SU-DHL-6 (cell line): ENCODE results near the gene RAB6B.

ENCODE experiments used
- H2AFZ ChIP-seq: fragments of 200-600 bp; sonication (generic); 2 replicates; pipeline ENCODE4 v1.6.1; 2014; ENCODE audit warnings: low read depth, mild to moderate bottlenecking, moderate library complexity, mixed read lengths, antibody characterized with exemption, low read length; ENCODE audit not compliant: severe bottlenecking
- H3F3A ChIP-seq: fragments of 200-600 bp; shearing (Covaris generic); 2 replicates; pipeline ENCODE4 v1.6.0; 2016; ENCODE audit warnings: antibody characterized with exemption, mild to moderate bottlenecking; ENCODE audit not compliant: insufficient read depth
- H3K27ac ChIP-seq: fragments of 200-600 bp; sonication (generic); 2 replicates; pipeline ENCODE4 v1.5.1; 2016; ENCODE audit warnings: low read depth, mild to moderate bottlenecking, low read length, moderate library complexity, mixed read lengths
- H3K27me3 ChIP-seq: fragments of 200-600 bp; sonication (generic), shearing (Covaris generic); 2 replicates; pipeline ENCODE4 v1.6.0; 2014; ENCODE audit warnings: mild to moderate bottlenecking, low read length
- H3K36me3 ChIP-seq: fragments of 200-600 bp; sonication (generic); 2 replicates; pipeline ENCODE4 v1.6.1; 2014; ENCODE audit warnings: mild to moderate bottlenecking, low read length, mixed read lengths
- H3K4me2 ChIP-seq: fragments of 300-600, 200-600 bp; shearing (Covaris generic), sonication (generic); 2 replicates; pipeline ENCODE4 v1.6.0; 2014; ENCODE audit warnings: low read length, low read depth, mild to moderate bottlenecking; ENCODE audit not compliant: poor library complexity, severe bottlenecking
- H3K4me3 ChIP-seq: fragments of 200-600 bp; sonication (generic); 2 replicates; pipeline ENCODE4 v1.5.1; 2014; ENCODE audit warnings: antibody characterized with exemption, low read length, mild to moderate bottlenecking, mixed read lengths; ENCODE audit not compliant: insufficient read depth, poor library complexity, severe bottlenecking
- H3K79me2 ChIP-seq: fragments of 200-600 bp; sonication (generic); 2 replicates; pipeline ENCODE4 v1.6.1; 2014; ENCODE audit warnings: mild to moderate bottlenecking, low read length, moderate library complexity; ENCODE audit not compliant: insufficient read depth
- H3K9ac ChIP-seq: fragments of 200-600 bp; sonication (generic); 2 replicates; pipeline ENCODE4 v1.7.0; 2014; ENCODE audit warnings: mild to moderate bottlenecking, low read length
- H3K9me2 ChIP-seq: fragments of 200-600 bp; sonication (generic); replicated peaks from 2 replicates; pipeline ENCODE4 v1.6.1; 2014; ENCODE audit warnings: low read length; ENCODE audit not compliant: insufficient read depth
- H3K9me3 ChIP-seq: fragments of 200-600 bp; sonication (generic); 2 replicates; pipeline ENCODE4 v1.6.1; 2014; ENCODE audit warnings: low read length, mixed read lengths; ENCODE audit not compliant: insufficient read depth
- H4K20me1 ChIP-seq: fragments of 200-600 bp; sonication (generic); 2 replicates; pipeline ENCODE4 v1.6.1; 2014; ENCODE audit warnings: low read depth, mild to moderate bottlenecking, antibody characterized with exemption, low read length, moderate library complexity, mixed read lengths
- CTCF ChIP-seq: fragments of 200-600 bp; sonication (generic); IDR thresholded peaks from one replicate; pipeline ENCODE4 v1.5.1; 2017; ENCODE audit warnings: antibody characterized with exemption, mild to moderate bottlenecking, low read length, moderate library complexity; ENCODE audit not compliant: insufficient read depth, poor library complexity, severe bottlenecking
- EZH2phosphoT487 ChIP-seq: fragments of 200-600 bp; sonication (generic), shearing (Covaris generic); conservative IDR thresholded peaks from 2 replicates; pipeline ENCODE4 v1.6.1; 2018; ENCODE audit warnings: mild to moderate bottlenecking, antibody characterized with exemption, low read length, moderate library complexity, mixed read lengths

RAB6B gene

DNA sequence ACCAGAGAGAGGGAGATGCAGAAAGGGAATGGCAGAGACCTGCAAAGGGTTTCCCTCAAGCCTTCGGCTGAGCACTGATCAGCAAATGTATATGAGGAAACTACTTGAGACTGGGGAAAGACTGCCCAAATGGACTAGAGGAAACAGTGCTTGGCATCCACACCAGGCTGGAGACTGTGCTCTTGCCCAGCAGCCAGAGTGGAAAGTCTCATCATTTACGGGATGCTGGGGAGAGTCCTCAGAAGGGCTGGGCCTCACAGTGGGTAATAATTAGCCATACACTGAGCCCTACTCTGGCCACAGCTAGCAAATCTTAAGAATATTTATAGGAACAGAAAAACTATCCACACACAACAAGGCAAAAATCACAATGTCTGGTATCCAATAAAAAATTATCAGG lies 18.5 kb downstream of the RAB6B start:
- no peak overlapping the region for H3K4me2 ChIP-seq
- H3K36me3 ChIP-seq: no peaks in the 10 kb centered on the region
- H3K79me2 ChIP-seq: no peaks in the 10 kb centered on the region
- no peak overlapping the region for H3K27ac ChIP-seq
- H2AFZ ChIP-seq: no peak overlapping the region
- H3F3A ChIP-seq: no peaks in the 10 kb centered on the region
- no peak overlapping the region for H3K9ac ChIP-seq
- TF ChIP-seq CTCF (no peak), EZH2phosphoT487 (no peak)
- no peaks in the 10 kb centered on the region for H3K27me3 ChIP-seq
- H3K9me3 ChIP-seq: no peaks in the 10 kb centered on the region
- no peaks in the 10 kb centered on the region for H4K20me1 ChIP-seq
- no peak overlapping the region for H3K4me3 ChIP-seq
- no peaks in the 10 kb centered on the region for H3K9me2 ChIP-seq

GRCh38 chr3:133874761-133875438 lies 20.8 kb downstream of the RAB6B start:
- no peaks in the 10 kb centered on the region for H3K9me3 ChIP-seq
- H3K27ac ChIP-seq: no peak overlapping the region
- H3K9ac ChIP-seq: no peak overlapping the region
- H3K9me2 ChIP-seq: no peaks in the 10 kb centered on the region
- no peaks in the 10 kb centered on the region for H3K27me3 ChIP-seq
- no peaks in the 10 kb centered on the region for H3K79me2 ChIP-seq
- H3F3A ChIP-seq: no peaks in the 10 kb centered on the region
- no peak overlapping the region for H2AFZ ChIP-seq
- H3K36me3 ChIP-seq: no peaks in the 10 kb centered on the region
- TF ChIP-seq CTCF (no peak), EZH2phosphoT487 (no peak)
- H3K4me2 ChIP-seq: no peak overlapping the region
- H3K4me3 ChIP-seq: no peak overlapping the region
- no peaks in the 10 kb centered on the region for H4K20me1 ChIP-seq

DNA sequence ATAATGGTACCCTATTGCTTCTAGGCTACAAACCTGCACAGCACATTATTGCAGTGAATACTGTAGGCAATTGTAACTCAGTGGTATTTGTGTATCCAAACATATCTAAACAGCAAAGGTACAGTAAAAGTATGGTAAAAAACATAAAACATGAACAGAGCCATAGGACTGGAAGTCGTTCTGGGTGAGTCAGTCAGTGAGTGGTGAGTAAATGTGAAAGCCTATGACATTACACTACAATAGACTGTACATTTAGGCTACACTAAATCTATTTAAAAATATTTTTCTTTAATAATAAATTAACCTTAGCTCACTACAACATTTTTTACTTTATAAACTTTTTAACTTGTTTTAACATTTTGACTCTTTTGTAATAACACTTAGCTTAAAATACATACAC lies 21.3 kb downstream of the RAB6B start:
- H3K9me3 ChIP-seq: no peaks in the 10 kb centered on the region
- no peak overlapping the region for H3K27ac ChIP-seq
- H3K27me3 ChIP-seq: no peaks in the 10 kb centered on the region
- no peaks in the 10 kb centered on the region for H3K36me3 ChIP-seq
- H3K9ac ChIP-seq: no peak overlapping the region
- no peak overlapping the region for H3K4me2 ChIP-seq
- no peak overlapping the region for H2AFZ ChIP-seq
- H3K9me2 ChIP-seq: no peaks in the 10 kb centered on the region
- H3F3A ChIP-seq: no peaks in the 10 kb centered on the region
- no peak overlapping the region for H3K4me3 ChIP-seq
- no peak for TF ChIP-seq CTCF
- TF ChIP-seq EZH2phosphoT487: no peak
- no peaks in the 10 kb centered on the region for H4K20me1 ChIP-seq
- H3K79me2 ChIP-seq: no peaks in the 10 kb centered on the region
